ENCODE data around the gene ABI2.
"Not testable (repeated sequence)": the region's sequence is repeated elsewhere in the genome, so short reads cannot be mapped to it uniquely, and the experiment has no call there.

Gene ABI2

DNA sequence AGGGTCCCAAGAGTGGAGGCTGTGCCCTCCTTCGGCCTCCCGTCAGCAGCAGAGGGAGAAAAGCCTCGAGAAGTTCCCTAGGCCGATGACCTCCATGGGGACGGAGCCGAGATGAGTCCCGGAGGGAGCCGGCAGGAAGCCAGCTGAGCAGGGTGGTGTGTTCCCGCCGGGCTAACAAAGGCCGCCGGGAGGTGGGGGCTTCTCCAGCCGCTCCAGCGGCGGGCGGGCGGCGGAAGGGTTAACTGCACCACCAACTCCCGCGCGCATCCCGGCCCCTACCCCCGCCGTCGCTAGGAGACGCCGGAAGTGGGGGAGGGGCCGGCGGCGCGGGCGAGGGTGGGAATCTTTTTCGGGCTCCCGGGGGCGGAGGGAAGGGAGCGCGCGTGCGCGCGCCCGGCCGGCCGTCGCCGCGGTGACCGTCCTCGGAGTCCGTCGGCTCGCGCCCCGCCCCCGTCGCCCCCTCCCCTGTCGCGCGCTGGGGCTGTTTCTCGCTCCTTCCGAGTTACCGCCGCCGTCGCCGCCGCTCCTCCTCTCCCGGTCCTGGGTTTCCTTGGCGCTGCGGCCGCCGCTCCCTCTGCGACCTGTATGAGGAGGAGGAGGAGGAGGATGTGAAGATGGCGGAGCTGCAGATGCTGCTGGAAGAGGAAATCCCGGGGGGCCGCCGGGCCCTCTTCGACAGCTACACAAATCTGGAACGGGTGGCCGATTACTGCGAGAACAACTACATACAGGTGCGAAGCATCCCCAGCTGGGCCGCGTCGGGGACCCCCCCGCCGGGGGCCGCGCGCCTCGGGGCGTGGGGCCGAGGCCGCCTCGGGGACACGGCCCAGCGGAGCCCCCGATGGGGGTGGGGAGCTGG is at the start of gene ABI2:
TSS of gene ABI2 (plus strand) at position 494 of the 859 bp plus-strand sequence. CDS start at position 615, 121 bp downstream.
- peak; percentile 67 for DNase-seq

- DNase-seq: no peak
These were observed 48.9 kb upstream of the ABI2 start for GRCh38 chr2:203279288-203279687.

DNA sequence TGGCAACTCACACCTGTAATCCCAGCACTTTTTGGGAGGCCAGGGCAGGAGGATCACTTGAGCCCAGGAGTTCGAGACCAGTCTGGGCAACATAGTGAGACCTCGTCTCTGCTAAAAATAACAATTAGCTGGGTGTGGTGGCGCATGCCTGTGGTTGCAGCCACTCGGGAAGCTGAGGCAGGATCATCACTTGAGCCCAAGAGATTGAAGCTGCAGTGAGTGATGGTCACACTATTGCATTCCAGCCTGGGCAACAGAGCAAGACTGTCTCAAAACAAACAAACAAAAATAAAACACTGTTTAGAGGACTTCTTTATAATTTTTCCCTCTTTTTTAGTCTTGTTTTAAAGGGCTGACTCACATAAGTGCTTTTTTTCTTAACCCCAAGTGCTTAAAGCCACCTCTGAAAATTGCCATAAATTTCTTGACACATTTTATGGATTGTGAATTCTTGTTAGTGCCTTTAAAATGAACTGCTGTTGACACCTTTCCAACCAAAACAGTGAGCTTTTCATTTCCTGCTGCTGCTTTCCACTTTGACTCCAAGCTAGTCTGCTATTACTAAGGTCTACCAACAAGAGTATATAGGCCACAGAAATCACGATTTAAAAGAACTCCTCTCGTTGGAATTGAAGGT is 47.6 kb upstream of the ABI2 start:
- DNase-seq: no peak

DNA sequence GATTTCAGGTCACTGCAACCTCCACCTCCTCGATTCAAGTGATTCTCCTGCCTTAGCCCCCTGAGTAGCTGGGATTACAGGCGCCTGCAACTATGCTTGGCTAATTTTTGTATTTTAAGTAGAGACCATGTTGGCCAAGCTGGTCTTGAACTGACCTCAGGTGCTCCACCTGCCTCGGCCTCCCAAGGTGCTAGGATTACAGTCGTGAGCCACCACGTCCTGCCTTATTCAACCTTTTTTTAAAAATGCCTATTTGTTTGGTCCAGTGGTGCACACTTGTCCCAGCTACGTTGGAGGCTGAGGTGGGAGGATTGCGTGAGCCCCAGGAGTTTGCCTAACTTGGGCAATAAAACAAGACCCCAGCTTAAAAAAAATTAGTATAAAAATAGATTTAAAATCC is 46.1 kb upstream of the ABI2 start:
- DNase-seq: no peak

- no peak for DNase-seq
These were observed 41.7 kb upstream of the ABI2 start for GRCh38 chr2:203286532-203286931.

- DNase-seq: no peak
These were observed 26.5 kb upstream of the ABI2 start for GRCh38 chr2:203301667-203302066.

GRCh38 chr2:203302586-203302985 is 25.6 kb upstream of the ABI2 start:
- DNase-seq: not testable (repeated sequence)

GRCh38 chr2:203310688-203311436 is 17.3 kb upstream of the ABI2 start:
- DNase-seq: no peak

DNA sequence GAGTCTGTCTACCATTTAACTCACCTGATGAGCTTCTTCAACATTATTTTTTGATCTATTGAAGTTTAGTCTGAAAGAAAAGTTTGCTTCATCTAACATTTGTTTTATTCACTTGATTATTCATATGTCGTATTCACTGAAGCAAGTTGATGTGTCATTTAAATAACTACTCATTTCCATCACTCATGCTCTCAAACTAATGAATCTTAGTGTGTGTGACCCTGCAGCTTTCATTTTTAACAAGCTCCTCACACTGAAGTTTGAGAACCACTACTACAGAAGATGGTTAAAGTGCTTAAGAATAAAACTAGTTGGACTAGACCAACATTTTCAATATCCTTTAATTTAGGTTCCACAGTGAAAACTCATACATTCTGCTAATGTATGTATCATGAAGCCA is 1.8 kb upstream of the ABI2 start:
- DNase-seq: no peak

DNA sequence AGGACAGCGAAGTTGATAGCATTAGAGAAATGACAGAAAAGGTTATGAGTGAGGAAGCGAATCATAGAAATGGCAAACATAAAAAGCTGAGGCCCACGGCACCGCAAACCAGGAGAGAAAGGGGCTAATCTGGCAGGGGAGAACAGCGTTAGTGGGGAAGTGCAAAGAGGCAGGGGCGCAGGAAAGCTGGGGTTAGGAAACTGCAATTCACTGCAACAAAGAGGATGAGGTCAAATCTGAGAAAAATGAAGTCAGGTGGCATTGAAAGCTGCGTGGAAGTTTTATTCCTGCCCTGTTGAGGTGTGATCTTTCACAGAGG is 653 bp upstream of the ABI2 start:
- DNase-seq: no peak

GRCh38 chr2:203328760-203329540 is 756 bp downstream of the ABI2 start:
- no peak for DNase-seq

GRCh38 chr2:203330434-203330833 is 2.2 kb downstream of the ABI2 start:
- no peak for DNase-seq

GRCh38 chr2:203338322-203338721 is 10.1 kb downstream of the ABI2 start:
- DNase-seq: no peak

DNA sequence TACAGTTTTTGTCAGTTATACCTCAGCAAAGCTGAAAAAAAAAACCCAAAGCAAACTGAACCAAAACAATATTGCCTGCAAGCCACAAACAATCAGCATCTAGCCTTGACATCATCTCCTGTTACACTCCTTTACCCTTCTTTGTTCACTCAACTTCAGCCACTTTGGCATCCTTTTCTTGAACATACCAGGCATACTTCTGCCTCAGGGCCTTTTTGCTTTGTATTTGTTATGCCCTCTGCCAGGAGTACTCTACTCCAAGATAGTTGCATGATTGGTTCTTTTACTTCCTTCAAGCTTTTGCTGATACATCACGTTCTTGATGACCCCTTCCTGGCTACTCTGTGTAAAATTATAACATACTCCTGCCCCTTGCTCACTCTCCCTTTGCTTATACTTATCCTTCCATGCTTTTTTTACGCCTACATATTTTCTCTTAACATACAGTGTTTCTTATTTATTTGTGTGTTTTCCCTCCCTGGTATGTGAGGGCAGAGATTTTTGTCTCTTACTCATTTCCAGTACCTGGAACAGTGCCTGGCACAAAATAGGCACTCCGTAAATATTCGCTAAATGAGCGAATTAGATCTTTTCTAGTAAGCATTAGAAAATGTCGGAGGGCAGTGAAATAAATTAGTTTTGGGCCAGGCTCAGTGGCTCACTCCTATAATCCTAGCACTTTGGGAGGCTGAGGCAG is 12.7 kb downstream of the ABI2 start:
- no peak for DNase-seq

GRCh38 chr2:203341741-203342310 is 13.6 kb downstream of the ABI2 start:
- no peak for DNase-seq

DNA sequence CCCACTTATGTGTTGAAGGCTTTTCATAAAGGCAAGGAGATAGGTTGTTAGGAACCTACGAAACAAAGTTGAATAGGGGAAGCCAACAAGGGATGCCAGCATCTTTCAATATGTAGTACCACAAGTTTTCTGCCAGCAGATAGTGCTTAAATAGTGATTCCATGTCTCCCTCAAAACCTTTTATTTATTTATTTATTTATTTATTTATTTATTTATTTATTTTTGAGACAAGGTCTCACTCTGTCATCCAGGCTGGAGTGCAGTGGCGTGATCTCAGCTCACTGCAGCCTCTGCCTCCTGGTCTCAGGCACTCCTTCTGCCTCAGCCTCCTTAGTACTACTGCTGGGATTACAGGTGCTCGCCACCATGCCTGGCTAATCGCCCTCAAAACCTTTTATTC is 14.2 kb downstream of the ABI2 start:
- DNase-seq: not testable (repeated sequence)

DNA sequence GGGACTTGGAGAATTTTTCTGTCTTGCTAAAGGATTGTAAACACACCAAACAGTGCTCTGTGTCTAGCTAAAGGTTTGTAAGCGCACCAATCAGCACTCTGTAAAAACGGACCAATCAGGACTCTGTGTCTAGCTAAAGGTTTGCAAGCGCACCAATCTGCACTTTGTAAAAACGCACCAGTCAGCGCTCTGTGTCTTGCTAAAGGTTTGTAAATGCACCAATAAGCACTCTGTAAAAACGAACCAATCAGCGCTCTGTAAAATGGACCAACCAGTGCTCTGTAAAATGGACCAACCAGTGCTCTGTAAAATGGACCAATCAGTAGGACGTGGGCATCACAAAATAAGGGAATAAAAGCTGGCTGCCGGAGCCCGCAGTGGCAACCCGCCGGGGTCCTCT is 16.5 kb downstream of the ABI2 start:
- no peak for DNase-seq

- DNase-seq: no peak
These were observed 18.4 kb downstream of the ABI2 start for GRCh38 chr2:203346612-203347011.

DNA sequence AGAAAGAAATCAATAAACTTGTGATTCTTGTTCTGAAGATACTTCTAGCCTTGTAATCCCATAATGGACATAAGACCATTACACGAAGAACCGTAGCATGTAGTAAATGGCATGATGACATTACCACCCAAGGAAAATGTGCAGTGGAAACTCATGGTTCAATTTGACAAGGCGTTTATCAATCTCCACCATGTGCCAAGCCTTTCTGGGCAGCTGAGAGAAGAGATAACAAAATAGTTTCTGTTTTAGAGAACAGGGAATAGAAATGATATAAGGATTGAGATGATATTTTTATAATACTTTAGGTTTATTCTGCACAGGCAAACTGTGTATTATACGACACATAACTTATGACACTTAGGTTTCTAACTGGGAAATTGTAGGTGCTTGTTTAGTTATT is 19.2 kb downstream of the ABI2 start:
- no peak for DNase-seq

DNA sequence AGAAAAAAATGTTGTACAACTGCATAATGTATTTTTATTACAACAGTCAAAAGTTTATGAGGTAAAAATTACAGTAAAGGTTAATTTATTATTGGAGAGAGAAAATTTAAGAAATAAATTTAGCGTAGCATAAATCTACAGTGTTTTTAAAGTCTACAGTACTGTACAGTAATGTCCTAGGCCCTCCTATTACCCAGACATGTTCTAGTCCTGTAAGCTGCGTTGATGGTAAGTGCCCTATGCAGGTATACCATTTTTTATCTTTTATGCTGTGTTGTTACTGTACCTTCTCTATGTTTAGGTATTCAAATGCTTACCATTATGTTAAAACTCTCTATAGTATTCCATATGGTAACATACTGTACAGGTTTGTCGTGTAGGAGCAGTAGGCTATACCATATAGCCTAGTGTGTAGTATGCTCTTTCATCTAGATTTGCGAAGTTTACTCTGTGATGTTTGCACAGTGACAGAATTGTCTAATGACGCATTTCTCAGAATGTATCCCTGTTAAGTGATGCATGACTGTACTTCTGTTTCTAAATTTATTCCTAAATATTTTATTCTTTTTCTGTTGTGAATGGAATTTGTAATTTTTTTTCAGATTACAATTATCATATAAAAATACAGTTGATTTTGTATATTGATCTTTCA is 24.5 kb downstream of the ABI2 start:
- DNase-seq: no peak

- no peak for DNase-seq
These were observed 26.8 kb downstream of the ABI2 start for GRCh38 chr2:203354966-203355365.

GRCh38 chr2:203359450-203359849 is 31.3 kb downstream of the ABI2 start:
- DNase-seq: no peak
